Peyer's patch (tissue), 4 donors: Measurements from ENCODE around the gene WDFY4.

Experiments used
- POLR2A ChIP-seq, 2 donors: fragments of 450-650 bp; IDR thresholded peaks; one replicate each; pipeline ENCODE4 v1.5.1; 2017; ENCODE audit warnings: antibody characterized with exemption in 2 of 2, mild to moderate bottlenecking in 2 of 2, moderate library complexity in 2 of 2
- TF ChIP-seq, protein P1 (sequence below), 6 experiments: fragments of 450-650 bp in 4 of 6; fragments of 200-600 bp in 2 of 6; sonication (generic) in 1 of 6; IDR thresholded peaks; one replicate each; pipeline ENCODE4 v1.5.1; 2017 to 2019; ENCODE audit warnings: antibody characterized with exemption in 6 of 6, mild to moderate bottlenecking in 3 of 6, moderate library complexity in 1 of 6

DNA sequence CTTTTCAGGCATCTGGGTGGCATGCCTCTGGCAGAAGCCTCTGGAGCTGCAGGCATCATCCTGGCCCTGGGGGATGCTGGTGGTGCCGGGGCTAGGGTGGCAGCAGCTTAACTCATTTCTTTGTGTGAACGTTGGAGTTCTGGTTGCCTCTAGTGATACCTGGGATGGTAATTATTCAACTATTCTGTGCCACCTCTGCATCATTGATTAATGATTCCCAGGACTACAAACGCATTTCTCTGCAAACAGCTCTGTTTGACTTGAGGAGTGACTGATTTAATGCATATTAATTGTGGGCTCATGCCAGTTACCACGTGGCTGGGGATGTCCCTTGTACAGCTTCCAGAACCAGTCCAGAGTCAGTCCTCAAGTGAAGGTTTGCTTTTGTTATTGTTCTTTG is 199.0 kb downstream of the WDFY4 start:
- TF ChIP-seq, protein P1, sequence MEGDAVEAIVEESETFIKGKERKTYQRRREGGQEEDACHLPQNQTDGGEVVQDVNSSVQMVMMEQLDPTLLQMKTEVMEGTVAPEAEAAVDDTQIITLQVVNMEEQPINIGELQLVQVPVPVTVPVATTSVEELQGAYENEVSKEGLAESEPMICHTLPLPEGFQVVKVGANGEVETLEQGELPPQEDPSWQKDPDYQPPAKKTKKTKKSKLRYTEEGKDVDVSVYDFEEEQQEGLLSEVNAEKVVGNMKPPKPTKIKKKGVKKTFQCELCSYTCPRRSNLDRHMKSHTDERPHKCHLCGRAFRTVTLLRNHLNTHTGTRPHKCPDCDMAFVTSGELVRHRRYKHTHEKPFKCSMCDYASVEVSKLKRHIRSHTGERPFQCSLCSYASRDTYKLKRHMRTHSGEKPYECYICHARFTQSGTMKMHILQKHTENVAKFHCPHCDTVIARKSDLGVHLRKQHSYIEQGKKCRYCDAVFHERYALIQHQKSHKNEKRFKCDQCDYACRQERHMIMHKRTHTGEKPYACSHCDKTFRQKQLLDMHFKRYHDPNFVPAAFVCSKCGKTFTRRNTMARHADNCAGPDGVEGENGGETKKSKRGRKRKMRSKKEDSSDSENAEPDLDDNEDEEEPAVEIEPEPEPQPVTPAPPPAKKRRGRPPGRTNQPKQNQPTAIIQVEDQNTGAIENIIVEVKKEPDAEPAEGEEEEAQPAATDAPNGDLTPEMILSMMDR (IDR thresholded peaks at IDR 0.05), result no peak
- no peak for TF ChIP-seq POLR2A (IDR thresholded peaks at IDR 0.05)
